ENCODE results near the gene HLA-DPA1. TPM values are rescaled to one million over a fixed set of nuclear protein-coding genes. Genes with fewer than 3 reads are reported as not detected.

HLA-DPA1 gene
- total and polyA plus RNA-seq, 3 experiments from 2014 or later = 69.8 to 156 (median 71.7) TPM

Other genes with a start within 250 kb of the HLA-DPA1 start
- 100 to 1,000 TPM; 221 to 228 TPM for gene TAP2, start 234.9 kb downstream of the HLA-DPA1 start, total RNA-seq
- gene TAP2, start 234.9 kb downstream of the HLA-DPA1 start, polyA plus RNA-seq = 35.8 TPM
- 100 to 1,000 TPM; 311 to 326 TPM for gene PSMB8, start 229.6 kb downstream of the HLA-DPA1 start, total RNA-seq
- 422 TPM for gene PSMB8, start 229.6 kb downstream of the HLA-DPA1 start, polyA plus RNA-seq
- gene TAP1, start 219.9 kb downstream of the HLA-DPA1 start, total RNA-seq = 100 to 1,000 TPM; 394 to 407 TPM
- 396 TPM for gene TAP1, start 219.9 kb downstream of the HLA-DPA1 start, polyA plus RNA-seq
- gene PSMB9, start 219.5 kb downstream of the HLA-DPA1 start, total RNA-seq = 100 to 1,000 TPM; 245 to 255 TPM
- 597 TPM for gene PSMB9, start 219.5 kb downstream of the HLA-DPA1 start, polyA plus RNA-seq
- 1 to 10 TPM; 4.3 to 5.3 TPM for gene HLA-DMB, start 132.6 kb downstream of the HLA-DPA1 start, total RNA-seq
- gene HLA-DMB, start 132.6 kb downstream of the HLA-DPA1 start, polyA plus RNA-seq = 25.6 TPM
- 10 to 100 TPM; 14.0 to 16.5 TPM for gene HLA-DMA, start 120.6 kb downstream of the HLA-DPA1 start, total RNA-seq
- gene HLA-DMA, start 120.6 kb downstream of the HLA-DPA1 start, polyA plus RNA-seq = 35.0 TPM
- 100 to 1,000 TPM; 373 to 387 TPM for gene BRD2, start 105.1 kb downstream of the HLA-DPA1 start, total RNA-seq
- 89.9 TPM for gene BRD2, start 105.1 kb downstream of the HLA-DPA1 start, polyA plus RNA-seq
- 1 to 10 TPM; 6.7 to 6.9 TPM for gene HLA-DOA, start 64.1 kb downstream of the HLA-DPA1 start, total RNA-seq
- 12.0 TPM for gene HLA-DOA, start 64.1 kb downstream of the HLA-DPA1 start, polyA plus RNA-seq
- 10 to 100 TPM; 20.8 to 25.1 TPM for gene HLA-DPB1, start 2.3 kb upstream of the HLA-DPA1 start, total RNA-seq
- 178 TPM for gene HLA-DPB1, start 2.3 kb upstream of the HLA-DPA1 start, polyA plus RNA-seq
- 1 to 10 TPM in 1 of 2 experiments, under 1 TPM in 1; 0.69 to 1.1 TPM for gene COL11A2, start 118.8 kb upstream of the HLA-DPA1 start, total RNA-seq
- gene COL11A2, start 118.8 kb upstream of the HLA-DPA1 start, polyA plus RNA-seq = not detected
- 10 to 100 TPM; 47.1 to 51.4 TPM for gene RXRB, start 127.0 kb upstream of the HLA-DPA1 start, total RNA-seq
- gene RXRB, start 127.0 kb upstream of the HLA-DPA1 start, polyA plus RNA-seq = 8.5 TPM
- gene SLC39A7, start 127.2 kb upstream of the HLA-DPA1 start, total RNA-seq = 10 to 100 TPM; 63.1 to 63.6 TPM
- 32.9 TPM for gene SLC39A7, start 127.2 kb upstream of the HLA-DPA1 start, polyA plus RNA-seq
- 10 to 100 TPM; 21.3 to 23.5 TPM for gene HSD17B8, start 131.0 kb upstream of the HLA-DPA1 start, total RNA-seq
- 50.7 TPM for gene HSD17B8, start 131.0 kb upstream of the HLA-DPA1 start, polyA plus RNA-seq
- gene RING1, start 134.9 kb upstream of the HLA-DPA1 start, total RNA-seq = 10 to 100 TPM; 43.1 to 47.0 TPM
- 10.1 TPM for gene RING1, start 134.9 kb upstream of the HLA-DPA1 start, polyA plus RNA-seq
- gene VPS52, start 198.2 kb upstream of the HLA-DPA1 start, total RNA-seq = 10 to 100 TPM; 57.2 to 58.5 TPM
- gene VPS52, start 198.2 kb upstream of the HLA-DPA1 start, polyA plus RNA-seq = 13.4 TPM
- gene RPS18, start 198.4 kb upstream of the HLA-DPA1 start, total RNA-seq = 1,000 to 10,000 TPM; 3,797 to 3,852 TPM
- 7,106 TPM for gene RPS18, start 198.4 kb upstream of the HLA-DPA1 start, polyA plus RNA-seq
- gene B3GALT4, start 203.5 kb upstream of the HLA-DPA1 start, total RNA-seq = 1 to 10 TPM; 6.1 to 7.0 TPM
- gene B3GALT4, start 203.5 kb upstream of the HLA-DPA1 start, polyA plus RNA-seq = 35.3 TPM
- gene WDR46, start 215.6 kb upstream of the HLA-DPA1 start, total RNA-seq = 100 to 1,000 TPM; 112 to 117 TPM
- gene WDR46, start 215.6 kb upstream of the HLA-DPA1 start, polyA plus RNA-seq = 76.0 TPM
- gene PFDN6, start 216.0 kb upstream of the HLA-DPA1 start, total RNA-seq = 100 to 1,000 TPM; 118 to 119 TPM
- gene PFDN6, start 216.0 kb upstream of the HLA-DPA1 start, polyA plus RNA-seq = 37.4 TPM
- gene RGL2, start 225.3 kb upstream of the HLA-DPA1 start, total RNA-seq = 10 to 100 TPM; 20.5 to 22.9 TPM
- gene RGL2, start 225.3 kb upstream of the HLA-DPA1 start, polyA plus RNA-seq = 10.4 TPM
- 100 to 1,000 TPM; 211 to 213 TPM for gene TAPBP, start 240.4 kb upstream of the HLA-DPA1 start, total RNA-seq
- gene TAPBP, start 240.4 kb upstream of the HLA-DPA1 start, polyA plus RNA-seq = 500 TPM
- 1 to 10 TPM; 6.9 to 7.8 TPM for gene ZBTB22, start 244.1 kb upstream of the HLA-DPA1 start, total RNA-seq
- gene ZBTB22, start 244.1 kb upstream of the HLA-DPA1 start, polyA plus RNA-seq = 12.7 TPM
- 100 to 1,000 TPM in 1 of 2 experiments, 10 to 100 TPM in 1; 88.2 to 106 TPM for gene DAXX, start 249.3 kb upstream of the HLA-DPA1 start, total RNA-seq
- gene DAXX, start 249.3 kb upstream of the HLA-DPA1 start, polyA plus RNA-seq = 152 TPM

Data from CD8-positive, alpha-beta memory T cell (primary cell).